ENCODE measurements around the gene FHL3.

The FHL3 gene

GRCh38 chr1:38020396-38020795 lies 15.1 kb upstream of the FHL3 start:
- H3K27me3 ChIP-seq (replicated peaks in 2 of 5; ENCODE audit: control insufficient read depth in 4 of 5, insufficient read depth in 5 of 5, low read length in 4 of 5): no peaks in the 10 kb centered on the region
- ChIA-PET POLR2A (interaction anchor here (0.6 kb wide), 1 partner anchor 15 kb away, joined by 5 read pairs; the partner anchor contains the start of gene FHL3), CTCF (interaction anchor here (0.6 to 23.3 kb wide), 8 partner anchors 8 to 817 kb away, joined by 3 to 445 read pairs (median 13); partner anchors contain the start of gene SF3A3)
- H3K9me3 ChIP-seq (ENCODE audit: control extremely low read depth in 1 of 5, control insufficient read depth in 4 of 5, insufficient read depth in 2 of 5, low read depth in 1 of 5, low read length in 4 of 5): no peaks in the 10 kb centered on the region
- no peak overlapping the region for H3K4me3 ChIP-seq (ENCODE audit: control insufficient read depth in 1 of 7, extremely low read depth in 1 of 7, insufficient read depth in 4 of 7, low read depth in 2 of 7, low read length in 6 of 7)
- 100% methylated on average over 2 of the region's 2 CpGs for WGBS (ENCODE audit: insufficient coverage)
- no peak for DNase-seq
- H3K27ac ChIP-seq (ENCODE audit: insufficient read depth in 1 of 2, low read depth in 1 of 2, low read length in 2 of 2, poor library complexity in 1 of 2, severe bottlenecking in 2 of 2): no peak overlapping the region
- peaks cover 22 to 89% (median 73%) of the 10 kb centered on the region in 4 experiments for H3K36me3 ChIP-seq (ENCODE audit: control insufficient read depth in 4 of 4, insufficient read depth in 4 of 4, low read length in 3 of 4)
- H3K4me1 ChIP-seq (ENCODE audit: control extremely low read depth in 1 of 4, control insufficient read depth in 4 of 4, insufficient read depth in 4 of 4, low read length in 3 of 4): peaks cover 0 to 10% (median 3%) of the 10 kb centered on the region in 4 experiments

- ChIA-PET POLR2A (interaction anchor here (0.6 to 1.4 kb wide), 5 partner anchors 19 to 28 kb away, joined by 3 to 7 read pairs (median 4); no protein-coding TSS in a partner anchor), CTCF (interaction anchor here (0.9 to 23.3 kb wide), 7 partner anchors 9 to 818 kb away, joined by 3 to 445 read pairs (median 8); partner anchors contain the start of gene SF3A3)
- Histone ChIP-seq H3K4me1 (ENCODE audit: control extremely low read depth in 1 of 4, control insufficient read depth in 4 of 4, insufficient read depth in 4 of 4, low read length in 3 of 4) (peaks cover 0 to 20% (median 9%) of the 10 kb centered on the region in 4 experiments), H3K27me3 (replicated peaks in 2 of 5; ENCODE audit: control insufficient read depth in 4 of 5, insufficient read depth in 5 of 5, low read length in 4 of 5) (no peaks in the 10 kb centered on the region), H3K36me3 (ENCODE audit: control insufficient read depth in 4 of 4, insufficient read depth in 4 of 4, low read length in 3 of 4) (peaks cover 22 to 86% (median 65%) of the 10 kb centered on the region in 4 experiments), H3K4me3 (ENCODE audit: control insufficient read depth in 1 of 7, extremely low read depth in 1 of 7, insufficient read depth in 4 of 7, low read depth in 2 of 7, low read length in 6 of 7) (no peak overlapping the region), H3K27ac (ENCODE audit: insufficient read depth in 1 of 2, low read depth in 1 of 2, low read length in 2 of 2, poor library complexity in 1 of 2, severe bottlenecking in 2 of 2) (no peak overlapping the region), H3K9me3 (ENCODE audit: control extremely low read depth in 1 of 5, control insufficient read depth in 4 of 5, insufficient read depth in 2 of 5, low read depth in 1 of 5, low read length in 4 of 5) (no peaks in the 10 kb centered on the region)
- 87% methylated on average over 4 of the region's 6 CpGs for WGBS (ENCODE audit: insufficient coverage)
- peak in 2 of 3 donors; percentile 71 to 75 for DNase-seq
Observed at GRCh38 chr1:38018864-38019343, 13.6 kb upstream of the FHL3 start.

GRCh38 chr1:38015978-38016725 lies 10.8 kb upstream of the FHL3 start:
- no peak for DNase-seq
- Histone ChIP-seq H3K4me3 (ENCODE audit: control insufficient read depth in 1 of 7, extremely low read depth in 1 of 7, insufficient read depth in 4 of 7, low read depth in 2 of 7, low read length in 6 of 7) (no peak overlapping the region), H3K36me3 (ENCODE audit: control insufficient read depth in 4 of 4, insufficient read depth in 4 of 4, low read length in 3 of 4) (peaks cover 10 to 61% (median 45%) of the 10 kb centered on the region in 4 experiments), H3K27me3 (replicated peaks in 2 of 5; ENCODE audit: control insufficient read depth in 4 of 5, insufficient read depth in 5 of 5, low read length in 4 of 5) (no peaks in the 10 kb centered on the region), H3K9me3 (ENCODE audit: control extremely low read depth in 1 of 5, control insufficient read depth in 4 of 5, insufficient read depth in 2 of 5, low read depth in 1 of 5, low read length in 4 of 5) (no peaks in the 10 kb centered on the region), H3K27ac (ENCODE audit: insufficient read depth in 1 of 2, low read depth in 1 of 2, low read length in 2 of 2, poor library complexity in 1 of 2, severe bottlenecking in 2 of 2) (peak overlapping the region in 1 of 2 experiments; percentile 56), H3K4me1 (ENCODE audit: control extremely low read depth in 1 of 4, control insufficient read depth in 4 of 4, insufficient read depth in 4 of 4, low read length in 3 of 4) (peaks cover 4 to 40% (median 24%) of the 10 kb centered on the region in 4 experiments)
- POLR2A ChIA-PET: no interaction called here
- 68% methylated on average over 4 of the region's 6 CpGs for WGBS (ENCODE audit: insufficient coverage)
- CTCF ChIA-PET: interaction anchor here (0.7 to 23.3 kb wide), 4 partner anchors 9 to 31 kb away, joined by 3 to 445 read pairs (median 4); partner anchors contain the start of gene SF3A3

GRCh38 chr1:38014724-38015424 lies 9.6 kb upstream of the FHL3 start:
- DNase-seq: no peak
- ChIA-PET POLR2A (no interaction called here), CTCF (interaction anchor here (1.2 to 23.3 kb wide), 3 partner anchors 9 to 18 kb away, joined by 7 to 445 read pairs (median 8); partner anchors contain the start of gene SF3A3)
- 94% methylated on average over 8 of the region's 11 CpGs for WGBS (ENCODE audit: insufficient coverage)
- Histone ChIP-seq H3K36me3 (ENCODE audit: control insufficient read depth in 4 of 4, insufficient read depth in 4 of 4, low read length in 3 of 4) (peaks cover 2 to 50% (median 37%) of the 10 kb centered on the region in 4 experiments), H3K4me3 (ENCODE audit: control insufficient read depth in 1 of 7, extremely low read depth in 1 of 7, insufficient read depth in 4 of 7, low read depth in 2 of 7, low read length in 6 of 7) (no peak overlapping the region), H3K4me1 (ENCODE audit: control extremely low read depth in 1 of 4, control insufficient read depth in 4 of 4, insufficient read depth in 4 of 4, low read length in 3 of 4) (peaks cover 6 to 51% (median 32%) of the 10 kb centered on the region in 4 experiments), H3K27ac (ENCODE audit: insufficient read depth in 1 of 2, low read depth in 1 of 2, low read length in 2 of 2, poor library complexity in 1 of 2, severe bottlenecking in 2 of 2) (peak overlapping the region; percentile 0 to 96), H3K9me3 (ENCODE audit: control extremely low read depth in 1 of 5, control insufficient read depth in 4 of 5, insufficient read depth in 2 of 5, low read depth in 1 of 5, low read length in 4 of 5) (no peaks in the 10 kb centered on the region), H3K27me3 (replicated peaks in 2 of 5; ENCODE audit: control insufficient read depth in 4 of 5, insufficient read depth in 5 of 5, low read length in 4 of 5) (no peaks in the 10 kb centered on the region)

GRCh38 chr1:38014171-38014570 lies 8.9 kb upstream of the FHL3 start:
- Histone ChIP-seq H3K9me3 (ENCODE audit: control extremely low read depth in 1 of 5, control insufficient read depth in 4 of 5, insufficient read depth in 2 of 5, low read depth in 1 of 5, low read length in 4 of 5) (no peaks in the 10 kb centered on the region), H3K27me3 (replicated peaks in 2 of 5; ENCODE audit: control insufficient read depth in 4 of 5, insufficient read depth in 5 of 5, low read length in 4 of 5) (no peaks in the 10 kb centered on the region), H3K4me1 (ENCODE audit: control extremely low read depth in 1 of 4, control insufficient read depth in 4 of 4, insufficient read depth in 4 of 4, low read length in 3 of 4) (peaks cover 7 to 58% (median 39%) of the 10 kb centered on the region in 4 experiments), H3K4me3 (ENCODE audit: control insufficient read depth in 1 of 7, extremely low read depth in 1 of 7, insufficient read depth in 4 of 7, low read depth in 2 of 7, low read length in 6 of 7) (peak overlapping the region in 2 of 7 experiments; percentile 92 to 98), H3K27ac (ENCODE audit: insufficient read depth in 1 of 2, low read depth in 1 of 2, low read length in 2 of 2, poor library complexity in 1 of 2, severe bottlenecking in 2 of 2) (peak overlapping the region in 1 of 2 experiments; percentile 96), H3K36me3 (ENCODE audit: control insufficient read depth in 4 of 4, insufficient read depth in 4 of 4, low read length in 3 of 4) (peaks cover 0 to 45% (median 32%) of the 10 kb centered on the region in 4 experiments)
- POLR2A ChIA-PET: no interaction called here
- CTCF ChIA-PET: interaction anchor here (1.1 to 23.3 kb wide), 4 partner anchors 10 to 805 kb away, joined by 4 to 445 read pairs (median 8); partner anchors contain the start of gene SF3A3
- 39% methylated on average over 2 of the region's 4 CpGs for whole genome bisulfite sequencing (ENCODE audit: insufficient coverage)
- peak in 2 of 3 donors; percentile 38 to 46 for DNase-seq

- peaks cover 9 to 67% (median 46%) of the 10 kb centered on the region in 4 experiments for H3K4me1 ChIP-seq (ENCODE audit: control extremely low read depth in 1 of 4, control insufficient read depth in 4 of 4, insufficient read depth in 4 of 4, low read length in 3 of 4)
- peaks cover 0 to 36% (median 27%) of the 10 kb centered on the region in 4 experiments for H3K36me3 ChIP-seq (ENCODE audit: control insufficient read depth in 4 of 4, insufficient read depth in 4 of 4, low read length in 3 of 4)
- peak in 1 of 3 donors; percentile 72 for DNase-seq
- no peaks in the 10 kb centered on the region for H3K9me3 ChIP-seq (ENCODE audit: control extremely low read depth in 1 of 5, control insufficient read depth in 4 of 5, insufficient read depth in 2 of 5, low read depth in 1 of 5, low read length in 4 of 5)
- ChIA-PET CTCF (interaction anchor here (1.1 to 23.3 kb wide), 2 partner anchors 17 to 806 kb away, joined by 4 to 445 read pairs; partner anchors contain the start of gene SF3A3), POLR2A (interaction anchor here (0.8 to 3.1 kb wide), 5 partner anchors 12 to 24 kb away, joined by 3 to 17 read pairs (median 3); partner anchors contain the start of gene SF3A3)
- peak overlapping the region; percentile 58 to 98 (median 84) for H3K4me3 ChIP-seq (ENCODE audit: control insufficient read depth in 1 of 7, extremely low read depth in 1 of 7, insufficient read depth in 4 of 7, low read depth in 2 of 7, low read length in 6 of 7)
- H3K27me3 ChIP-seq (replicated peaks in 2 of 5; ENCODE audit: control insufficient read depth in 4 of 5, insufficient read depth in 5 of 5, low read length in 4 of 5): no peaks in the 10 kb centered on the region
- WGBS (ENCODE audit: insufficient coverage): 0% methylated on average over 1 of the region's 4 CpGs
- peak overlapping the region; percentile 90 to 96 for H3K27ac ChIP-seq (ENCODE audit: insufficient read depth in 1 of 2, low read depth in 1 of 2, low read length in 2 of 2, poor library complexity in 1 of 2, severe bottlenecking in 2 of 2)
Observed at GRCh38 chr1:38013227-38013622, 7.9 kb upstream of the FHL3 start.
